ENCODE results near the gene MPP1.

MPP1 gene

DNA sequence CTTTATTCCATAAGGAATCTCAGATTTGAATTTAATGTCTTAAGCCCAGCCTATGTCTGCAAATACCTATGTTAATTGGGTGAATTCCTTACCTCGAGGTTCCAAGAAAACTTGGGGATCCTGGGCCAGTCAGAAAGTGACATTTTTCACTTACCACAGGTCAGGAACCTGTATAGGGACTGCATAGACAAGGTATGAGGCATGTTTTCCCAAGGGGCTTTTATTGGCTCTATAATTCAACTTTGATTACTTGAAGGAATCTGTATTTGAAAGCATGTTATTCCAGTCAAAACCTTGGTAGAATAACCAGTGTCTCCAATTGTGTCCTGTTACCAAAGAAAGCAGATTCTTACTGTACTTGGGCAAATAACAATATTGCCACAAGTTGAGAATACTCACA, 8.5 kb upstream of the MPP1 start:
- DNase-seq (ENCODE audit: low read depth, low spot score): no peak

GRCh38 chrX:154812341-154813101, 7.2 kb upstream of the MPP1 start:
- no peak for DNase-seq (ENCODE audit: low read depth, low spot score)

DNA sequence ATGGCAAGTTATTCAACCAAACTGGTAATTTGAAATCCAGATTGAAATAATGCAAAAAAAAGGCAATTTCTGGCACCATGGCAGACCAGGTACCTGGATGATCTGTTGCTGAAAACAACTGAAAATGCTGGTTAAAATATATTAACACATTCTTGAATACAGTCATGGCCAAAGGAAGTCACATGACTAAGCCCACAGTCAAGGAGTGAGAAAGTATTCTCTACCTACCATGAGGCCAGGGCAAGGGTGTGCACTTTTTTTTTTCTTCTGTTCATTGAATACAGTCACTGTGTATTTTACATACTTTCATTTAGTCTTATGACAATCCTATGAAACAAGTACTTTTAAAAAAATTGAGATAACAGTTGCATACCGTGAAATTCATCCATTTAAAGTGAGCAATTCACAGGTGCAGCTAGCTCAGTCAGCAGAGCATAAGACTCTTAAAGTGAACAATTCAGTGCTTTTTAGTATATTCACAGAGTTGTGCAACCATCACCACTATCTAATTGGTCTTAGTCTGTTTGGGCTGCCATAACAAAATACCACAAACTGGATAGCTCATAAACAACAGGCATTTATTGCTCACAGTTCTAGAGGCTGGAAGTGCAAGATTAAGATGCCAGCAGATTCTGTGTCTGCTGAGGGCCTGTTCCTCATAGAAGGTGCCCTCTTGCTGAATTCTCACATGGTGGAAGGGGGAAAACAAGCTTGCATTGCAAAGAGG, 4.8 kb upstream of the MPP1 start:
- no peak for DNase-seq (ENCODE audit: low read depth, low spot score)

DNA sequence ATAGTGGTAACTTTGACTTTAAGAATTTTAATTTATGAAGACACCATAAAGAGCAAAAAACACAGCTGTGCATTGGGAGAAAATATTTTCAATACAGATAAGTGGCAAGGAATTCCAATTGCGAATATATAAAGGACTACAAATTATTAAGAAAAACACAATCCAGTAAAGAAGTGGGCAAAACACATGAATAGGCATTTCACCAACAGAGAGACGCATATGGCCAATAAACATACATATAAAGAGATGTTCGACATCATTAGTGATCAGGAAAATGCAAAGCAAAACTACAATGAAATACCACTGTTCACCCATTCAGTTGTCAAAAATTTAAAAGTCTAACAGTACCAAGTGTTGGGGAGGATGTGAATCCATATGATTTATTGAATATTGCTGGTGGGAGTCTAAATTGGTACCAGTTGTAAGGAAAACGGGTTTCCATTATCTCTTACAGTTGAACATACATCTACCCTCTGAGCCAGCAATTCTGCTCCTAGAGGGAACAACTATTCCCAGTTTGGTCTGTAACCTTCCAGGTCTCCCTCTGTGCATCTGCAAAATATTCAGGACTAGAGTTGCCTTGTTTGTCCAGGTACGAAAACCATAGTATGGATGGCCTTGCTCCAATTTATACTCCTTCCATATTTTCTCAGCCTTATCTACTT, 1.7 kb upstream of the MPP1 start:
- no peak for DNase-seq (ENCODE audit: low read depth, low spot score)

GRCh38 chrX:154805696-154806091, 409 bp upstream of the MPP1 start:
- DNase-seq (ENCODE audit: low read depth, low spot score): no peak

DNA sequence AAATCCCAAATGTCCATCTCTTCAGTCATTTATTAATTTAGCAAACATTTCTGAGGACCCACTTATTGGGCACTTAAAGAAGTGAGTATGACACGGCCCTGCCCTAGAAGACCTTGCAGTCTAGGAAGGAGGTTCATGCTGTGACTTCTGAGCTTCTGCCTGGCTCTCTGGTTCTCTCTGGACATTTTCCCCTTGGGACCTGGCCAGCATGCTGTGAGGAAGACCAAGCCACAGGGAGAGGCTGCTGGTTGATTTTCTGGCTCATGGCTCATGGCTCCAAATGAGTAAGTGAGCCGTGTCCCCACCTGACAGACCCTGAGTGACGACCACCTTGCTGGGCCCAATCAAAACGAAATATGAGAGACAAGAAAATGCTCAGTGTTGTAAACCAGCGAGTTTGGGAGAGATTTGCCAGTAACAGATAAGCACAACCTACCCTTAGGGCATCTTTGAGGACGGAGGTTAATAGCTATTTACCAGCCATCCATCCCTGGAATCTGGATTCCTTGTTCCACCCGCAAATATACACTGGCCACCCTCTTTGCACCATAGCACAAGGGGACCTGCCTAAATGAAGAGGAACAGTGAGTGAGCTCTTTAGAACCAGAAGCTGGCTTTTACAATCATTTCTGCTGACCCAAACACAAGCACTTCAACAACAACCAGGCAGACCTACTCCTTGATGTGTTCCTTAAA, 876 bp downstream of the MPP1 start:
- DNase-seq (ENCODE audit: low read depth, low spot score): no peak

DNA sequence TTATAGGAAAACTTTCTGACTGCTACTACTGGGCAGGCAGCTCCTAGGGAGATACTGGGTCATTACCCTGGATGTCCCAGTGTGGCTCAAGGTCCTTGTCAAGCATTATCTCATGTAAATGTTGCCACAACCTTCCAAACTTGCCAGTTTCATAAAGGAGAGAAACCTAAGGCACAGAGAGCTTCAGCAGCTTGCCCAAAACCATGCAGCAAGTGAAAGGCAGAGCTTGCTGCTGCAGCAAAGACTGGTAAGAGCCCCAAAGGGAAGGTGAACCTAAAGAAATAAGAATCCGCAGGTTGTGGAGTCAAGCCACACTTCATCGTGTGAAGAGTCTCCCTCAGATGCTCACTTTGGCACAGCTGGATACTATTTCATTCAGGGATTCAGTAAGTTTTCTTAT, 2.3 kb downstream of the MPP1 start:
- DNase-seq (ENCODE audit: low read depth, low spot score): no peak

DNA sequence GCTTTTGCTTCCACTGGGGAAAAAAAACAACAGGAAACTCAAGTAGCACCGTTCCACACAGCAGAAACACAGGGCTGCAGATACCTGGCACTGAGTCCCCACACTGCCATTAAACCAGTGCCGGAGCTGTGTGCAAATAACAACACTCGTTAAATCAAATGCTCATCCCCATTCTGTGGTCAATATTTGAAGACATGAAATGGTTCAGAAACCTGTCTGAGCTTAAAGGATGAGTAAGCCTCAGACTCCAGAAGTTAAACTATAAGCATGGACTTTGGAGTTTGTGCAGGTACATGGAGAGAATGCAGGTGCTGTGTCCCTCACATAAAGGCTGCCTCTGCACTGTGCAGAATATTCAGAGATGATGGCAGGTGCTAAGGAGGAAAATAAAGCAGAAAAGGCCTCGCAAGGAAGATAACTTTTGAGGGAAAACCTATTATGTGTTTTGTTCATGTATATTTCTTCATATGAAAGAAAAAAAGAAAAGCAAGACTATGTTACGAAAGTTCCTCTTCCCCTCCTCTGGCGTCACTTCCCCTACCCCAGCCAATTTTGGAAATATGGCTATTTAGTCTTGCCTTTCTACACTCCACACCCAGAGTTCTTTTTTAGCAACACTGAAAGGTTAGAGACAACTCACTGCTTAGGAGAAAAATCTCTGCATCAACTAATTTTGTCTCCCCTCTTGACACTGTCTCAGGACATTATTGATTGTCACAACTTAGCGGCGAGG, 4.6 kb downstream of the MPP1 start:
- DNase-seq (ENCODE audit: low read depth, low spot score): no peak

- DNase-seq (ENCODE audit: low read depth, low spot score): no peak
These were observed 5.5 kb downstream of the MPP1 start for GRCh38 chrX:154799556-154800348.

GRCh38 chrX:154797006-154797405, 8.3 kb downstream of the MPP1 start:
- DNase-seq (ENCODE audit: low read depth, low spot score): no peak

GRCh38 chrX:154795016-154795415, 10.3 kb downstream of the MPP1 start:
- DNase-seq (ENCODE audit: low read depth, low spot score): no peak

- DNase-seq (ENCODE audit: low read depth, low spot score): no peak
These were observed 12.0 kb downstream of the MPP1 start for GRCh38 chrX:154793084-154793795.

DNA sequence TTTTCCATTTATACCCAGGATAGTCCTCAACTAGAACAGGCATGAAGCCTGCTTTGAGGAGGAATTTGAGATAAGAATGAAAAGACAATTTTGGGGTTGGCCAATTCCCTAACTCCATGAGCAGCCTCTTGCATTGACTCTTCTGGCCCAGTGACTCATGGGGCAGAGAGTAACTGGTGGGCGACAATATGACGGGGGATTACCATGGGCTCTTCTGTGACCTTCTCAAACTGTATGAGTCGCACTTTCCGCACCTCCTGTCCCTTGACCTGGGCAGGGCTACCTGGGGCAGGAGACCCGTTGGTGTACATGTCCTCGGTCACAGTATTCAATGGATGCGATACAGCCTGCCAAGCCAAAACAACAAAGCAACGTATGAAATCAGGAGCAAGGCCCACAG, 13.3 kb downstream of the MPP1 start:
- no peak for DNase-seq (ENCODE audit: low read depth, low spot score)

DNA sequence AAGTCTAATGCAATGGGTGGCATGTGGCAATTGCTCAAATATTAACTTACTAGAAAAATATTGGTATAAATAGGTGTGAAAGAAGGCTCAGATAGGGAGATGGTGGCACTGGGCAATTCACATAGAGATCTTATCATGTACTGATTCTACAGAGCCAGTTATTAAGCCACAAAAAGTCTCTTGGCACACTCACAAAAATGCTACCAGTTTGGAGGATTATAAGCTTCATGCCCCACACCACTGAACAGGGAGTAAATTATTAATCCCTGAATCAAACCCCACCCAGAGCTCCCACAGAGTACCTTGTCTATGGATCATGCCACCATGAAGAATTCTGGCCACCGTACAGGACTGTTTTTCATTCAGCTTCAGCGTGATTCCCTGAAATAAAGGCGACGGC, 13.8 kb downstream of the MPP1 start:
- no peak for DNase-seq (ENCODE audit: low read depth, low spot score)

GRCh38 chrX:154785716-154786115, 19.6 kb downstream of the MPP1 start:
- no peak for DNase-seq (ENCODE audit: low read depth, low spot score)

DNA sequence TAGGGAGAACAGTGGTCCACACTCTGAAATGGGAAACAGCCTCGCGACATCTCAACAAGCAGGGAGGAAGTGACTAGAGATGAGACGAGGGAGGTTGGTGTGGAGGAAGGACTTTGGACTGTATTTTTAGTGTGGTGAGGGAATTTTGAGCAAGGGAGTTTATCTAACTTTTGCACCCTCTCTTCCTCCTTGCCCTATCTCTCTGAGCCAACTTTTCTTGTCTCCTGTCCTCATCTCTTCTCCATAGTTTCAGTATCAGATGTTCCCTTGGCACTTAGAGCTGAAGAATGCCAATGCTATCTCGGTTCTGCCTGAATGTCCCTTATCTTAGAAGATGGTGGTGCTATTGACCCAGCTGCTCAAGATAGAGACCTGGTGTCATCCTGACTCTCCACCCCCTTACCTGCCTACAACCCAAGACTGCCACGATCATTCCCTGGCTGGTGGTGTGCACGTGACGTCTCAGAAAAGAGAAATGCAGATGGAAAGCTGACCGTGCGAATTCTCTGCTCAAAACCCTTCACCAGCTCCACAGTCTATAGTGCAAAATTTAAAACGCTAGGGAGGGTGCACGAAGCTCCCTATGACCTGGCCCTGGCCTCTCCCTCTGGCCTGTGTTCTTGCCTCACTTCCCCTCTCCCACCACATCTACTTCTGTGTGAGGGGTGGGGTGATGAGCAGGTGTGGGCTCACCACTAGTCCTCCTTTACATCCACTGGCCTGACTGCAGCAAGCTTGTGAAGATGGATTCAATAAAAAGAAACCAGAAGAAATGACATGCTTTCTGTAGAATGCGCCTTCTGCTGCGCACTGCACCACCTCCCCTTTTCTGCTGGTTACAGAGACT, 20.9 kb downstream of the MPP1 start:
- no peak for DNase-seq (ENCODE audit: low read depth, low spot score)

GRCh38 chrX:154780968-154781367, 24.3 kb downstream of the MPP1 start:
- no peak for DNase-seq (ENCODE audit: low read depth, low spot score)

DNA sequence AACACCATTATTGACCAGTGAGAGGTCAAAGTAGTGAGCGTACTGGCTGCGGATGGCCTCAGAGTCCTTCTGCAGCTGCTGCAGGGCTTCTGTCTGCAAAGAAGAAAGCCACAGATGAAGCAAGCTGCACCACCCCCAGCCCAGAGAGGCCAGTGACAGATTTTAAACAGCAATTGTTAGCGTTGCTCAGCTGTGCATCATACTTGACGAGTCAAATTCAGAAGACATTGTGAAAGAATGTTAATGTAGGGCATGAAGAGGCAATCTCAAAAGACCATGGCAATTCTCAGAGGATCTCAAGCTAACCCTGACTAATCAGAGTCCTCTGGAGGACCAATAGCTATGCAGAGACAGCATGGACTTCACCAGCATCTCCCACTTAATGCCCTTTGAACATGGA, 26.0 kb downstream of the MPP1 start:
- DNase-seq (ENCODE audit: low read depth, low spot score): no peak

GRCh38 chrX:154776753-154777152, 28.5 kb downstream of the MPP1 start:
- DNase-seq (ENCODE audit: low read depth, low spot score): no peak

All from iPS DF 19.7 (cell line).